NCI-H1105 (cell line): Measurements from ENCODE around the gene IL36RN.

Source experiments
- DNase-seq: peaks from one replicate; lab custom pipeline; 2025; lab: John Stamatoyannopoulos, UW

IL36RN gene

GRCh38 chr2:113050921-113051895 lies 7.8 kb upstream of the IL36RN start:
- no peak for DNase-seq

GRCh38 chr2:113052396-113052917 lies 6.5 kb upstream of the IL36RN start, which contains the start of gene IL36B:
IL36B (minus strand) TSS chr2:113052867.
- DNase-seq: no peak

DNA sequence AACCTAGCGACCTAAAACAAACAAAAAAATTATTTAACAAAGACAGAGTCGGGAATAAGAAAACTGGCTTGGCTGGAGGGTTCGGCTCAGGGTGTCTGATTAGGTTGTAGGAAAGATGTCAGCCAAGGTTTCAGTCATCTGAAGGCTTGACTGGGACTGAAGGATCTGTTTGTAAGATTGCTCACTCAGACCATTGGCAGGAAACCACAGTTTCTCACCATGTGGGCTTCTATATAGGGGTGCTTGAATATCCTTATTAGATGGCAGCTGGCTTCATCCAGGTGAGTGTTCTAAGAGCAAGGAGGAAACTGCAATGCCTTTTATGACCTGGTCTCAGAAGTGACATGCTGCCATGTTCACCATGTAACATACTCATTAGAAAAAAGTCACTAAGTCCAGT lies 5.3 kb upstream of the IL36RN start:
- no peak for DNase-seq

DNA sequence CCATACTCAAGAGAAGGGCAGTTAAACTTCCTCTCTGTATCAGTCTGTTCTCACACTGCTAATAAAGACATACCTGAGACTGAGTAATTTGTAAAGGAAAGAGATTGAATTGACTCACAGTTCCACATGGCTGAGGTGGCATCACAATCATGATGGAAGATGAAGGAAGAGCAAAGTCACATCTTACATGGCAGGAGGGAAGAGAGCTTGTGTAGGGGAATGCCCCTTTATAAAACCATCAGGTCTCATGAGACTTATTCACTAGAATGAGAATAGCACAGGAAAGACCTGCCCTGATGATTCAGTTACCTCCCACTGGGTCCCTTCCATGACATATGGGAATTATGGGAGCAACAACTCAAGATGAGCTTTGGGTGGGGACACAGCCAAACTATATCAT lies 4.9 kb upstream of the IL36RN start:
- no peak for DNase-seq

DNA sequence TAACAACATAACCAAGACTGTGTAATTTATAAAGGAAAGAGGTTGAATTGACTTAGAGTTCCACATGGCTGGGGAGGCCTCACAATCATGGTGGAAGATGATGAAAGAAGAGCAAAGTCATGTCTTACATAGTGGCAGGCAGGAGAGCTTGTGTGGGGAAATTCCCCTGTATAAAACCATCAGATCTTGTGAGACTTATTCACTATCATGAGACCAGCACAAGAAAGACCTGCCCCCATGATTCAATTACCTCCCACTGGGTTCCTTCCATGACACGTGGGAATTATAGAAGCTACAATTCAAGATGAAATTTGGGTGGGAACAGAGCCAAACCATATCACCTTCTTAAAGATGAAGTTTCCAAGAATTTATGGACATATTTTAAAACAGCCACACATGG lies 2.5 kb upstream of the IL36RN start:
- no peak for DNase-seq

GRCh38 chr2:113057117-113057516 lies 1.9 kb upstream of the IL36RN start:
- DNase-seq: no peak

- no peak for DNase-seq
Observed at GRCh38 chr2:113058411-113058994, 495 bp upstream of the IL36RN start.

GRCh38 chr2:113060396-113060795 lies 1.4 kb downstream of the IL36RN start:
- DNase-seq: no peak

DNA sequence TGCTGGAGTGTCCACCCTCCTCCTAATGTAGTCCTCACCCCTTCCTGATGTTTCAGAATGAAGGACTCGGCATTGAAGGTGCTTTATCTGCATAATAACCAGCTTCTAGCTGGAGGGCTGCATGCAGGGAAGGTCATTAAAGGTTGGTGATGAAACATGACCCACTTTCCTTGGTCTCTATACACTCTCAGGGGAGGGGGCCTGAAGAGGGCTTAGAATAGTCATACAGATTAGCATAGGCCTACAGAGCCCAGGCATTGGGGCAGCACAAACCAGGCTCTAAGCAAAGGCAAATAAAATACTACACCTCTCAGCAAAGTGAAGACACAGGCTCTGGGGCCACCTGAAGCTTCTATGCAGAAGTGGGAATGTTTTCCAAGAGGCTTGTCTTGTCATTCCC lies 1.8 kb downstream of the IL36RN start:
- no peak for DNase-seq

GRCh38 chr2:113061241-113061640 lies 2.2 kb downstream of the IL36RN start:
- no peak for DNase-seq

DNA sequence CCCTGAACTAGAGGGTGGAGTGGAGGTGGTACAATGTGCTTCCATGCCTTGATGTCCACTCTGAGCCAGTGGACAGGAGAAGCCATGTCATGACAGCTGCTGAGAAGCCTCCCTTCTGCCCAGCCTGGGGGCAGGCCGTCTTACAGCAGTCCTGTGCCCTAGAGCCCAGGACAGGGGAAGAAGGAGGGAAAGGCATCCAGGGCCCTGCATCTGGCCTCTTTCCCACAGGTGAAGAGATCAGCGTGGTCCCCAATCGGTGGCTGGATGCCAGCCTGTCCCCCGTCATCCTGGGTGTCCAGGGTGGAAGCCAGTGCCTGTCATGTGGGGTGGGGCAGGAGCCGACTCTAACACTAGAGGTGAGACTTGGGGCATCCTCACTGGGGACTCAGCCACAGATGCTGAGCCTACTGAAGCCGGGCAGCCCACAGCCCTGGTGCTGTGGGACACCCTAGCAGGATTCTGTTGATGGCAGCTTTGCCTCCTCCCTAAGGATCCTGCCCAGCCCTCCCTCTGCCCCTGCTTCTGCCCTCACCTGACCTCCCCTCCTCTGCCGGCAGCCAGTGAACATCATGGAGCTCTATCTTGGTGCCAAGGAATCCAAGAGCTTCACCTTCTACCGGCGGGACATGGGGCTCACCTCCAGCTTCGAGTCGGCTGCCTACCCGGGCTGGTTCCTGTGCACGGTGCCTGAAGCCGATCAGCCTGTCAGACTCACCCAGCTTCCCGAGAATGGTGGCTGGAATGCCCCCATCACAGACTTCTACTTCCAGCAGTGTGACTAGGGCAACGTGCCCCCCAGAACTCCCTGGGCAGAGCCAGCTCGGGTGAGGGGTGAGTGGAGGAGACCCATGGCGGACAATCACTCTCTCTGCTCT lies 3.1 kb downstream of the IL36RN start:
- no peak for DNase-seq

DNA sequence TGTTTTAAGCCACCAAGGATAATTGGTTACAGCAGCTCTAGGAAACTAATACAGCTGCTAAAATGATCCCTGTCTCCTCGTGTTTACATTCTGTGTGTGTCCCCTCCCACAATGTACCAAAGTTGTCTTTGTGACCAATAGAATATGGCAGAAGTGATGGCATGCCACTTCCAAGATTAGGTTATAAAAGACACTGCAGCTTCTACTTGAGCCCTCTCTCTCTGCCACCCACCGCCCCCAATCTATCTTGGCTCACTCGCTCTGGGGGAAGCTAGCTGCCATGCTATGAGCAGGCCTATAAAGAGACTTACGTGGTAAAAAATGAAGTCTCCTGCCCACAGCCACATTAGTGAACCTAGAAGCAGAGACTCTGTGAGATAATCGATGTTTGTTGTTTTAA lies 5.3 kb downstream of the IL36RN start:
- DNase-seq: no peak

GRCh38 chr2:113064898-113065297 lies 5.9 kb downstream of the IL36RN start:
- DNase-seq: no peak

DNA sequence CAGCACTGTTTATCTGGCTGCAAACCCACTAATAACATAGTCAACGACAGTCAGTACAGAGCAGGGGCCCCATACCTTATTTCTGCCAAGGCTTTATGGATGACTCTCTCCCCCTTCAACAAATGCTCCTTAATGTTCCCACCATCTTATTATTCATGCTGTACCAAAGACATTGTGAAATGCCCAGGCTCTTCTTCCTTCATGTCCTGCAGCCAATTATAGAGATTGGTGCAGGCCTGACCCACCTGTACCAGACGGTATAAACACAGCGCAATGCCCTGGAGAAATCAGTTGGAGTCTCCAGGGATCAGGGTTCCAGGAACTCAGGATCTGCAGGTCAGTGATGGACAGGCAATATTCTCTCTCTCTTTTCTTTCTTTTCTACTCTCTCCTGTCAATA lies 8.7 kb downstream of the IL36RN start, which contains the start of gene IL1F10:
TSS of gene IL1F10 (plus strand) at position 290 of the 400 bp plus-strand sequence. CDS start 4,769 bp downstream, outside the sequence.
- no peak for DNase-seq

- DNase-seq: no peak
Observed at GRCh38 chr2:113068249-113068648, 9.3 kb downstream of the IL36RN start.

GRCh38 chr2:113068706-113069485 lies 9.9 kb downstream of the IL36RN start:
- no peak for DNase-seq

DNA sequence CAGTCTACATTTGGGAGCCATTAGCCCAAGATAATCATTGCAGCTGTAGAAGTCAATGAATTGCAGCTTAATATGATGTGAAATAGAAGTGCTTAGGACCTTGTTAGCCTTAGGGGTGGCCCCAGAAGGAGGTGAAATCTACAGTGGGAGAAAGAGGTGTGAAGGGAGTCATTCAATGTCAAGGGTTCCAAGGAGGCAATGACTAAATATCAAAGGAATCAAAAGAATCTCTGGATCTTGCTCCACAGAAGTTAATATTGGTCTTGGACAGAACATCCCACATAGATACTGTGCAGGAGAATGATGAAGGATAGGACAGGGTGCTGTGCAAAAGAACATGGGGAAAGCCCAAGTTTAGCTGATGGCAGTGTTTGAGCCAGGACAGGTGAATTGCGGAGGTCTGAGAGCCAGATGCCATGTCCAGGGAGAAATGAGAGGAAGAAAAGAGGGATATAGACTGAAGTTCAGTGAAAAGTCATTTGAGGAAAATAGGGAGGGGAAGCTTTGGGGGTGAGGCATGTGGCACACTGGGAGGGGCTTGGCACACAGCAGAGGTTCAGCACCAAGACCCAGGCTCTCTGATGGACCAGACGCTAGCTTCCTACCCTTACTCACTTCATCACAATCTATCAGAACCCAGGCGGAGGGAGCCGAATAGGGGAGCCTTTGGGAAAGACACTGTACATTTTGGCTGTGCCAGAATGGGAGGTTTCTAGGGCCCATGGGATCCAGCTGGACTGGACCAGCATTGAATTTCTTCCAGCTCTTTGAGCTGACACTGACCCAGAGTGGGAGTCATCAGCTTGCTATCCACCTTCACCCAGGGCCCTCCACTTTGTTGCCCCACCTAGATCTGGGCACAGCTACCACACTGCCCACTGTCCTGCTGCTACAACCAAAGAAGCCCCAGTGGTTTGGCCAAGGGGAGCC lies 10.9 kb downstream of the IL36RN start:
- no peak for DNase-seq

GRCh38 chr2:113070606-113070975 lies 11.6 kb downstream of the IL36RN start:
- DNase-seq: no peak

- DNase-seq: no peak
Observed at GRCh38 chr2:113072584-113072983, 13.6 kb downstream of the IL36RN start.

DNA sequence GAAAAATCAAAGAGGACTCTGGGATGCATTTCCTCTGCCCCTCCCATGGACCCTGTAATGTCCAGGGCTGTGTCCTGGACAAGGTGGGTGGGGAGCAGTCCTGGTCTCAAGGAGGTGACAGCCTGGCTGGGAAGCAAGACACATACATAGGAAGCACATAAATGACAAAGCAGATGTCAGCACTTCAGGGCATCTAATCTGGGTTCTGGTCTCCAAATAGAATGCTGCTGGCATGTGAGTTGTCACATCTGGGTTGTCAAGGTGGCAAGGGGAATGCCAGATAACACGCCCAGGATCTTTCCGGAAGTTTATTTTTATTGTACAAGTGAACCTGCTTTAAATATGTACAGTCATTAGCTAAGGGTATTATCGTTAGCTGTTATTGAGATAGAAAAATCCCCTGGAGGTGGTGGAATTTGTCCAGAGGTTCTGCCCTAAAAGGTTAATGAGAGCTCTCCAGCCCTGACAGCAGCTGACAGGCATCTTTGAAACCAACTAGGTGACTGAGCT lies 14.4 kb downstream of the IL36RN start:
- DNase-seq: no peak
